GM21576 (cell line): ENCODE data around the gene COL11A2.

Source experiments
- ATAC-seq: cut with Tn5 transposase; IDR thresholded peaks from one replicate; pipeline ENCODE4 v1.9.1; 2021; ENCODE audit warnings: mild to moderate bottlenecking, moderate library complexity; ENCODE audit not compliant: unreplicated experiment

The COL11A2 gene

GRCh38 chr6:33193619-33194018, 1.4 kb upstream of the COL11A2 start:
- ATAC-seq, result no peak

- no peak for ATAC-seq
These were observed 670 bp upstream of the COL11A2 start for GRCh38 chr6:33192671-33193602.

GRCh38 chr6:33191383-33192104, 723 bp downstream of the COL11A2 start:
- ATAC-seq, result no peak

GRCh38 chr6:33190504-33191107, 1.7 kb downstream of the COL11A2 start:
- no peak for ATAC-seq

- no peak for ATAC-seq
These were observed 2.4 kb downstream of the COL11A2 start for GRCh38 chr6:33189625-33190448.

GRCh38 chr6:33189164-33189563, 3.1 kb downstream of the COL11A2 start:
- no peak for ATAC-seq

GRCh38 chr6:33187809-33188208, 4.5 kb downstream of the COL11A2 start:
- no peak for ATAC-seq

- no peak for ATAC-seq
These were observed 6.5 kb downstream of the COL11A2 start for GRCh38 chr6:33185654-33186187.

- no peak for ATAC-seq
These were observed 7.1 kb downstream of the COL11A2 start for GRCh38 chr6:33185190-33185589.

- no peak for ATAC-seq
These were observed 9.1 kb downstream of the COL11A2 start for GRCh38 chr6:33183071-33183683.

- no peak for ATAC-seq
These were observed 11.1 kb downstream of the COL11A2 start for GRCh38 chr6:33181141-33181540.

GRCh38 chr6:33178755-33179475, 13.4 kb downstream of the COL11A2 start:
- ATAC-seq, result no peak

- no peak for ATAC-seq
These were observed 14.5 kb downstream of the COL11A2 start for GRCh38 chr6:33177552-33178446.

GRCh38 chr6:33176906-33177305, 15.4 kb downstream of the COL11A2 start:
- no peak for ATAC-seq

- ATAC-seq, result no peak
These were observed 16.7 kb downstream of the COL11A2 start for GRCh38 chr6:33175436-33176069.

GRCh38 chr6:33174784-33175183, 17.5 kb downstream of the COL11A2 start:
- ATAC-seq, result no peak

- ATAC-seq, result no peak
These were observed 18.6 kb downstream of the COL11A2 start for GRCh38 chr6:33173535-33174180.
